ENCODE data around the gene CNTN5.

- TF ChIP-seq TAF1 (IDR thresholded peaks at IDR 0.05; ENCODE audit: low read depth) (no peak), TCF12 (IDR thresholded peaks at IDR 0.05; ENCODE audit: low read depth) (no peak), MAX (IDR thresholded peaks at IDR 0.05) (no peak), CREB1 (IDR thresholded peaks at IDR 0.05; ENCODE audit: low read depth) (no peak), EP300 (IDR thresholded peaks at IDR 0.05; ENCODE audit: borderline replicate concordance) (no peak)
Measured at GRCh38 chr11:99881610-99882009, 860.9 kb downstream of the CNTN5 start.

Measured in Ishikawa (cell line).